Adipocyte (in vitro differentiated cells): ENCODE results near the gene SORCS2.

Source experiments
- DNase-seq: peaks from one replicate; pipeline ENCODE4 v3.0.0-alpha.2; 2015; ENCODE audit warnings: low read depth
- H3K27me3 ChIP-seq: replicated peaks from 2 replicates; pipeline ENCODE4 v1.7.0; 2013; ENCODE audit warnings: mild to moderate bottlenecking, low read length, moderate library complexity; ENCODE audit not compliant: control insufficient read depth, insufficient read depth
- H3K36me3 ChIP-seq: 2 replicates; pipeline ENCODE4 v1.7.0; 2013; ENCODE audit warnings: low read length, mild to moderate bottlenecking, moderate library complexity; ENCODE audit not compliant: control insufficient read depth, insufficient read depth, severe bottlenecking
- H3K4me1 ChIP-seq: 2 replicates; pipeline ENCODE4 v1.7.0; 2013; ENCODE audit warnings: mild to moderate bottlenecking, low read length, moderate library complexity; ENCODE audit not compliant: control insufficient read depth, insufficient read depth
- H3K4me3 ChIP-seq: 2 replicates; pipeline ENCODE4 v1.7.0; 2013; ENCODE audit warnings: mild to moderate bottlenecking, low read length, moderate library complexity
- H3K9ac ChIP-seq: 2 replicates; pipeline ENCODE4 v1.7.0; 2013; ENCODE audit warnings: mild to moderate bottlenecking, low read length, moderate library complexity
- H3K9me3 ChIP-seq: 2 replicates; pipeline ENCODE4 v1.7.0; 2013; ENCODE audit warnings: mild to moderate bottlenecking, low read length, moderate library complexity; ENCODE audit not compliant: control insufficient read depth

The SORCS2 gene

DNA sequence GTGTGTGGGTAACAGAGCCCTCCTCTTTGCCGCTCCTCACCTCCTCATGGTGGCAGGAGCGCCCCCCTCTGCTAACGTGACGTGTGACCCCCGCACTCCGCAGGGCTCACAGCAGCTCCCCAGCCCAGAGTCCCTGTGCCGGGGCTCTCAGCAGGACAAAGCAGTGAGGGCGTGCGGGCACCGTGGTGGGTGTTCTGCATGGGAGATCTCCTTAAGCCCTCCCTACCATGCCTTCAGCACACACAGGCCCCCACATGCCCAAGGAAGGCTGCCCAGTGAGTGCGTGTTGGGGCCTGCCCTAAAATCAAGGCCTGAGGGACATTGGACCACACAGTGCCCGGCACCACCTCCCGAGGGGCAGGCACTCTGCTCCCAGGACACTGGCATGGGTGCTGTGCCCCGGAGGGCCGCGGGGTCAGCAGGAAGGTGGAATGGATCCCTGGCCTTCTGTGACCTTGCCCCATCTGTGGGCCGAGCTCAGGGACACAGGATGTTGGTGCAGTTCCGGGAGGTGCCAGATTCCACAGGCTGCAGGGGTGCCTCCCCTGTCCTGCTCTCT, 232.3 kb downstream of the SORCS2 start:
- peaks cover 29% of the 10 kb centered on the region for H3K27me3 ChIP-seq
- H3K9ac ChIP-seq, result no peak overlapping the region
- DNase-seq, result no peak

GRCh38 chr4:7425124-7425523, 232.8 kb downstream of the SORCS2 start:
- Histone ChIP-seq H3K9ac (no peak overlapping the region), H3K4me3 (no peak overlapping the region), H3K9me3 (no peaks in the 10 kb centered on the region), H3K27me3 (peaks cover 24% of the 10 kb centered on the region), H3K4me1 (no peaks in the 10 kb centered on the region), H3K36me3 (no peaks in the 10 kb centered on the region)
- no peak for DNase-seq

More for the DNA sequence above, 232.3 kb downstream of the SORCS2 start:
- Histone ChIP-seq H3K4me3 (no peak overlapping the region), H3K36me3 (no peaks in the 10 kb centered on the region), H3K9me3 (no peaks in the 10 kb centered on the region), H3K4me1 (no peaks in the 10 kb centered on the region)

- Histone ChIP-seq H3K27me3 (peaks cover 22% of the 10 kb centered on the region), H3K9ac (no peak overlapping the region), H3K4me1 (no peaks in the 10 kb centered on the region), H3K4me3 (no peak overlapping the region), H3K9me3 (no peaks in the 10 kb centered on the region), H3K36me3 (no peaks in the 10 kb centered on the region)
- DNase-seq, result no peak
These were observed 233.5 kb downstream of the SORCS2 start for GRCh38 chr4:7425591-7426468.

- Histone ChIP-seq H3K9ac (no peak overlapping the region), H3K4me3 (no peak overlapping the region), H3K27me3 (peaks cover 22% of the 10 kb centered on the region), H3K9me3 (no peaks in the 10 kb centered on the region), H3K4me1 (no peaks in the 10 kb centered on the region), H3K36me3 (no peaks in the 10 kb centered on the region)
- no peak for DNase-seq
These were observed 234.3 kb downstream of the SORCS2 start for GRCh38 chr4:7426525-7427171.

GRCh38 chr4:7427361-7427760, 235.0 kb downstream of the SORCS2 start:
- Histone ChIP-seq H3K36me3 (no peaks in the 10 kb centered on the region), H3K9ac (no peak overlapping the region), H3K9me3 (no peaks in the 10 kb centered on the region), H3K4me3 (no peak overlapping the region), H3K4me1 (no peaks in the 10 kb centered on the region), H3K27me3 (peaks cover 22% of the 10 kb centered on the region)
- DNase-seq, result no peak

- H3K4me3 ChIP-seq, result no peak overlapping the region
- no peaks in the 10 kb centered on the region for H3K9me3 ChIP-seq
- H3K9ac ChIP-seq, result no peak overlapping the region
- DNase-seq, result no peak
- H3K27me3 ChIP-seq, result peaks cover 22% of the 10 kb centered on the region
- H3K4me1 ChIP-seq, result no peaks in the 10 kb centered on the region
- no peaks in the 10 kb centered on the region for H3K36me3 ChIP-seq
These were observed 235.5 kb downstream of the SORCS2 start for GRCh38 chr4:7427831-7428260.

DNA sequence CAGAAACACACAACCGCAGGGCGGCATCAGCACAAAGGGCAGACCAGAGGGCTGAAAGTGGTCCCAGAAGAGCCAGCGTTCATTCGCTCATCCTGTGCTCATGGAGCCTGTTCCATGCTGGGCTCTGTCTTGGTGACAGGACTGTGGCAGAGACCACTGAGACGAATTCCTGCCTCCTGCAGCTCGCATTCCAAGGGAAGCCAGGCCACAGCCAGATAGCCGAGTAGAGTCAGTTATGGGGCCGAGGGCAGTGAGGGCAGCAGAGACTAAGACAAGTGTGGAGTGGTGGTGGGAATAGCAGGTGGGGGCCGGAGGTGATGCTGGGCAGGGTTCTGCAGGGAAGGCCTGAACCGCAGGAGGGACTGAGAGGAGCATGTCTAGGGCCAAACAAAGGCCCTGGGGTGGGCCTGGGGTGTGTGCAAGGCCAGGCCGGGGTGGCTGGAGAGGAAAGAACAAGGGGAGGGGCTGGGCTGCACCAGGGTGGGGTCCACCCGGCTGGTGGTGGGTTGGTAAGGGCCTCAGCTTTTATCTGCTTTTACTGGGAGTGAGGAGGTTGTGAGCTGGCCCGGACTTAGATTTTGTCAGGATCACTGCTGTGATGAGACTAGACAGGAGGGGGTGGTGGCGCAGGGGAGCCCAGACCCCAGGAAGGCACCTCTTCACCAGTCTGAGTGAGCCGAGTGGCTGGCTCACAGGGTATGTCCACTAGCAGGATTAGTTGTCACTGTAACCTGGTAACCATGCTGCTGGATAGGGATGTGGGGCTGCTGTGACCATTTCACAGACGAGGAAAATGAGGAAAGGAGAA, 236.1 kb downstream of the SORCS2 start:
- no peaks in the 10 kb centered on the region for H3K36me3 ChIP-seq
- H3K4me3 ChIP-seq, result no peak overlapping the region
- H3K4me1 ChIP-seq, result no peaks in the 10 kb centered on the region
- no peaks in the 10 kb centered on the region for H3K9me3 ChIP-seq
- H3K9ac ChIP-seq, result no peak overlapping the region
- no peak for DNase-seq
- peaks cover 22% of the 10 kb centered on the region for H3K27me3 ChIP-seq

DNA sequence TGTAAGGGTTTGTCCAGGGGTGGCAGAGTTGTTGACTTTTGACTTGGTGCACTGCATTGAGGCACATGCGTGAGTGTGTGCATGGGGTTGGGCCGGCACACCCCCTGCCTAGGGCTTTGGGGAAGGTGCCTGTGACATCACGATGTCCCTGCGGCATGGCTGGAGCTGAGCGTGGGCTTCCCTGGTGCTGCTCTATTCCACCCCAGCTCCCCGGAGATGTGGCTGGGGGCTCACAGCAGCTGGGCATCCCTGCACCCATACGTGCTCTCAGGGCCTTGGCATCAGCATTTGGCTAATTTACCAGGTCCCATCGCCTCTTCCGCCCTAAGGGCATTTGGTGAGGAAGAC, 236.7 kb downstream of the SORCS2 start:
- Histone ChIP-seq H3K4me3 (no peak overlapping the region), H3K9me3 (no peaks in the 10 kb centered on the region), H3K27me3 (peaks cover 22% of the 10 kb centered on the region), H3K9ac (no peak overlapping the region), H3K4me1 (no peaks in the 10 kb centered on the region), H3K36me3 (no peaks in the 10 kb centered on the region)
- no peak for DNase-seq

DNA sequence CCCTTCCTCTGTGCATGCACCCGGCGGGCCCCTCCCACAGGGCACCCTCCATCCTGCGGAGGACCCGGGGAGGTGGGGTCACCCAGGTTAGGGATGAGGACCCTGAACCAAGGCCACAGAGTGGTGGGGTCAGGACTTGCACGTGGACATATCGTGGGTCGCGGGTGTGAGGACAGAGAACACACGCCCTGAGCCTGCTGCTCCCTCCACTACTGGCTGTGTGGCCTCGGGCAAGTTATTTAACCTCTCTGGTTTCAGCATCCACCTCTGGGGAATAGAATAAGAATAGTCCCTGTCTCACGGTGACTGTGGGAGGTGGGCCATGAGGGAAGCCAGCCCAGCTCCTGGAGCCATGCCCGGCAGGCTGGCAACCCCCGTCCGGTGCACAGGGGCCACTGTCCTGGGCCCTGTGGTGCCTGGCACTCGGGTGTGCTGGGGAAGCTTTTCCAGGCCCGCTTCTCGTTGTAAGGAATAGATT, 237.3 kb downstream of the SORCS2 start:
- Histone ChIP-seq H3K9me3 (no peaks in the 10 kb centered on the region), H3K9ac (no peak overlapping the region), H3K4me3 (no peak overlapping the region), H3K4me1 (no peaks in the 10 kb centered on the region), H3K36me3 (no peaks in the 10 kb centered on the region), H3K27me3 (peaks cover 21% of the 10 kb centered on the region)
- no peak for DNase-seq

DNA sequence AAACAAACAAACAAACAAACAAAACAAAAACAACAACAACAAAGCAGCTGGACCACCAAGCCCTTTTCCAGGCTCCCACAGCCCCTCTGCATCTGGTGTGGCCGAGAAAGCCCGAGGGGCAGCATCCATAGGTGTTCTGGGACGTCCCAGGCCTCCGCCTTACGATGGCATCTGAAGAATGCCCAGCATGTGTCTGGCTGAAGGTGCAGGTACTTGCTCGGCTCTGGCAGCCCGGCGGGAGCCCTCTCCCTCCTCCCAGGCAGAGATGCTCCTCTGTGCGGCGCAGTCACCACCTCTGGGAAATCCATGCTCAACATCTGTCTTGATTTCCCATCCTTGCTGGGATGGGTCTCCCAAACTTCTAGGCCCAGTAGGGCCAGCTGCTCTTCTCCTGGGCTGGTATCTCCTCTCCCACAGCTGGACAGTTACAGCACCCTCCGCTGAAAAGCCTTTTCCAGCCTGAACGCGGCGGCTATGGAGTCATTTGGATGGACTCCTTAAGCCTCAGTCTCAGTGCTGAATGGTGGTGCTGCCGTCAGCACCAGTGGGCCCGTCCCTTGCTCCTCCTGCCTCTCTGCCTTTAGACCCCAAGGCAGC, 238.1 kb downstream of the SORCS2 start:
- H3K4me3 ChIP-seq, result no peak overlapping the region
- H3K9ac ChIP-seq, result no peak overlapping the region
- H3K4me1 ChIP-seq, result peaks cover 6% of the 10 kb centered on the region
- no peaks in the 10 kb centered on the region for H3K36me3 ChIP-seq
- peaks cover 14% of the 10 kb centered on the region for H3K27me3 ChIP-seq
- DNase-seq, result no peak
- no peaks in the 10 kb centered on the region for H3K9me3 ChIP-seq
